ENCODE results near the gene PLCB1.

Gene PLCB1

DNA sequence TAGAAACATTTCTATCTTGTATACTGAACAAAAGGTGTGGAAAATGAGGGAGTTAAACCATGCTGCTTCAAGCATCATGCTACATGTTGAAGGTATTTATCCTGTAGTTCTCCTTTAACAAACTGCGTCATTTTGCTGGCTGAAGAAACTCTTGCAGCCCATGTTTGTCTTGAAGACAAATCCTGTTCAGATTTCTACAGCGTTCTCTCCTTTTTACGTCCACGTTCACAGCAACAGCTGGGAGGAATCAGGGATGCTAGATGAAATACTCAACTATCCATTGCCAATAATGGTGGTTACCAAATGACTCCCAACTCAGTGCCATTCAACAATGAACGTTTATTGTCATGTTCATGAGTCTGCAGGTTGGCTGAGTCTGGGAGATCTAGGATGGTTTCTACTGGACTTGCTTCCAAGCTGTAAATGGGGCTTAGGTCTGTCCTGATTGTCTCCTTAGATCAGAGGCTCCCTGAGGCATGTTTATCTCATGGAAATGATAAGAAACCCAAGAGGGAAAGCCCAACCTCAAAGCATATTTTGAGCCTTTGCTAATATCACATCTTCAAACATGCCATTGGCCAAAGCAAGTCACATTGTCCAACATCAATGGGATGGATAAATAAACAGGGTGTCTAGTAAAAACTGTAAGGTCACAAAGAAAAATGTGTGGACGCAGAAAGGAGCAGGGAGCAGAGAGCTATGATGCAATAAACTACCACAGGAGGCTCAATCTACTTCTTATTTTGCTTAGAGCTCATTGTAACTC, 2.7 kb upstream of the PLCB1 start:
- no peak for DNase-seq

DNA sequence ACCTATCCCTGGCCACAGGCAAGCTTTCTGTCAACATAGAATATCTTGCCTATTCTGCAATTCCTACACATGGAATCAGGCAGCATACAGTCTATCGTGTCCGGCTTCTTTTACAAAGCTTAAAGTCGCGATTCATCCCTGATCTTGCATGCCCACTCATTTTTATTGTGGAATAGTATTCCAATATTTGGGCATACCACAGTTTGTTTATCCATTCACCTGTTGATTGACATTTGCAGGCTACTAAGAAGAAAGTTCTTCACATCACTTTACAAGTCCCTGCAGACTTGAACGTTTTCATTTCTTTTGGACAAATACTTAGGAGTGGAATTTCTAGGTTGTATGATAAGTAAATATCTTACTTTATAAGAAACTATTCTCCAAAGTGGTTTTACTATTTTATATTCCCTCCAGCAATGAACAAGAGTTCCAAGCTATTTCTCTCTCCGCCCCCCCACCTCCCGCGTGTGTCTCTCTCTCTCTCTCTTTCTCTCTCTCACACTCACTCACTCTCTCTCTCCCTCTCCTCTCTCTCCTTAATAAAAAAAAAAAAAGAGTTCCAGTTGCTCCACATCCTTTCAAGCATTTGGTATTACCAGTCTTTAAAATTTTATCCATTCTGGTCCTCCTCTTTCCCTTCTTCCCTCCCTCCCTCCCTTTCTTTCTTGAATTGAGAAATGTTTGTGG, 1.1 kb upstream of the PLCB1 start:
- DNase-seq: no peak

DNA sequence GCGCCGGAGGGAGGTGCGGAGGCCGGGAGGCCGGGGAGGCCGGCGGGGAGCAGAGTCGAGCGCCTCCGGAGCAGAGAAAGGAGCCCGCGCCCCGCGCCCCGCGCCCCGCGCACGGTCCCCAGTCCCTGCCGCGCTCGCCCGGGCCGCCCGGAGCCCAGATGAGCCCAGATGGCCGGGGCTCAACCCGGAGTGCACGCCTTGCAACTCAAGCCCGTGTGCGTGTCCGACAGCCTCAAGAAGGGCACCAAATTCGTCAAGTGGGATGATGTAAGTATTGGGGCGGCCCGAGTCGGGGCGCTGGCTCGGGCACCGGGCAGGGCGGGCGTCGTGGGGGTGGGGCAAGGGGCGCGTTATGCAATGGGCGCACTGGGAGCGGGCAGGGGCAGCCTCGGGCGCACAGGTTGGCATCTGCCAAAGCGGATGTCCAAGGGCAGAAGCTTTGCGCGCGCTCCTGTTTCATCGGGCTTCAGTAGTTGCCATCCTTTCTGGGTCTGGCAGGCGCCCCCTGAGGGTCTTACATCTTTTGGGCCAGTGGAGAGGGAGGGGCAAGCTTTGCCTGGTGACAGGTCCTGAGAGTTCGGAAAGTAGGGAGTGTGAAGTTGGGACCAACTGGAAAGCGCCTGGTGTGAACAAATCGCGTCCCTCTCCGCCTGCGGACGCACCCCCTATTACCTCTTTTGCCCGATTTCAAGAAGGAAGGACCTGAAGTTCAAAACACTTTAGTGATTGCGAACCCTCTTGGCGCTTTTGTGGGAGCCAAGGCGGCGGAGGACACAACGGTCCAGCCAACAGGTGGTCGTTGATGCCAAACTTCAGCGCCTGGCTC, 631 bp downstream of the PLCB1 start:
- no peak for DNase-seq

- DNase-seq: no peak
Observed at GRCh38 chr20:8133310-8133768, 1.3 kb downstream of the PLCB1 start.

GRCh38 chr20:8133851-8134451, 1.9 kb downstream of the PLCB1 start:
- DNase-seq: no peak

GRCh38 chr20:8139899-8140298, 7.8 kb downstream of the PLCB1 start:
- no peak for DNase-seq

GRCh38 chr20:8143474-8143873, 11.4 kb downstream of the PLCB1 start:
- DNase-seq: no peak

- peak; percentile 67 for DNase-seq
Observed at GRCh38 chr20:8144282-8145245, 12.5 kb downstream of the PLCB1 start.

DNA sequence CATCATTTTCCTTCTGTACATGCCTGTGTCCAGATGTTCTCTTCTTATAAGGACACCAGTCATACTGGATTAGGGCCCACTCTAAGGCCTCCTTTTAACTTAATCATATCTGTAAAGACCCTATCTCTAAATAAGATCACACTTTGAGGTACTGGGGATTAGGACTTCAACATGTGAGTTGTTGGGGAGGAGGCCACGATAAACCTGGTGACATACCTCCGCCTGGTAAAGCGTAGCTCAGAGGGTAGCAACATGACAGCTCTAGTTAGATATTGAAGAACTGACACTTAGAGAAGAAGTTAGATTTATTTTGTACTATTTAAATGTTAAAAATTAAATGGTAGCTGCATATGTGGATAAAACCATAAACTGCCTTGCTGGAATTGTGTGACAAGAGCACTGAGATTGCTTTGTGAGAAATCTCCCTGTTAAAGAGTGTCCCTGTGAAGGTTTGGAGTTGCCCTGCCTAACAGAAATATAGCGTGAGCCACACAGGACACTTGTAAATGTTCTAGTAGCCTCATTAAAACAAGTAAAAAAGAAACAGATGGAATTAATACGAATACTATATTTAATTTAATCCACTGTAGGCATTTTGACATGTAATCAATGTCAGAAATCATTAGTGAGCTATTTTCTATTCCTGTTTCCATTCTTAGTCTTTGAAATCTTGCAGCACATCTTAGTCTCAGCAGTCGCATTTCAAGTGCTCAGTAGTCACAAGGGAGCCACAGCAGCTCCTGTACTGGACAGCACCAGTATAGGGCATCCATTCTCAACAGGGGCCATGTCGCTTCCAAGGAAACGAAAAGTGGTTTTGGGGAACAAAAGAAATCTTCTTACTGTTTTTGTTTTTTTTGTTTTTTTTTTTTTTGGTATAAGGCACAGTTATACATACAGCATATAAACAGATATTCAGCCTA, 13.4 kb downstream of the PLCB1 start:
- no peak for DNase-seq

DNA sequence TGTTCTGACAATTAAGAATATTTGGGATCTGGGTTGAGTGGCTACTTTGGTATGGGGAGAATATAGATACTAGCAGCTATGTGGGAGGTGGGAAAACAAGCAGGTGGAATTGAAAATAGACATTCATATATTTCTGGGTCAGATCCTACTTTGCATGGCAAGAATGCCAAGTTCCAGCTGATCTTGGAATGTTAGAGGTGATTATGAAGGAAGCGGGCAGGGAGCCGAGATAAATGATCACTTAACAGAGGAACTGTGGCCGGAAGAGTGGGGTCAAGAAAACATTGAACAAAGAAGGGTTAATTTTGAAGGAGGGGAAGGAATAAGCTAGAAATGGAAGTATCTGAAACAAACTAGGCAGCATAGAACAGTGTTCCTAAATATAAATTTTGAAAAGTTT, 15.4 kb downstream of the PLCB1 start:
- no peak for DNase-seq

GRCh38 chr20:8148501-8148900, 16.4 kb downstream of the PLCB1 start:
- no peak for DNase-seq

DNA sequence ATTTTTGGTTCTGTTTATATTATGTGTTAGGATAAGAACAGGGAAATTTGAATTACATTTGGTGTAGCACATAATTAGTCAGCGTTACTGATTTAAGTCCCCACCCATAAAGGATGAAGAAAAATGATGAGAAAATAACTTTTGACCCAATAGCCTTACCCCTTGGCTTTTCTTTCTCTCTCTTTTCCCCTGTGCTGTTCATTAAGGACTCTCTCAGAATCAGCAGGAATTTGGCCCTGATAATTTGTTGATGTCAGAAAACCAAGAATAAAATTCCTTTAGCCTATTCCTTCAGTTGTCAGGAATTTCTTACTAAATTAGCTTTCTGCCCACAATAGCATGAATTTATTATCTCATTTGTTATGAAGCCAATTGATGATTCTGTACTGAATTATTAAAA, 18.5 kb downstream of the PLCB1 start:
- no peak for DNase-seq

GRCh38 chr20:8151372-8151771, 19.3 kb downstream of the PLCB1 start:
- DNase-seq: peak; percentile 10

- no peak for DNase-seq
Observed at GRCh38 chr20:8152183-8152582, 20.1 kb downstream of the PLCB1 start.

DNA sequence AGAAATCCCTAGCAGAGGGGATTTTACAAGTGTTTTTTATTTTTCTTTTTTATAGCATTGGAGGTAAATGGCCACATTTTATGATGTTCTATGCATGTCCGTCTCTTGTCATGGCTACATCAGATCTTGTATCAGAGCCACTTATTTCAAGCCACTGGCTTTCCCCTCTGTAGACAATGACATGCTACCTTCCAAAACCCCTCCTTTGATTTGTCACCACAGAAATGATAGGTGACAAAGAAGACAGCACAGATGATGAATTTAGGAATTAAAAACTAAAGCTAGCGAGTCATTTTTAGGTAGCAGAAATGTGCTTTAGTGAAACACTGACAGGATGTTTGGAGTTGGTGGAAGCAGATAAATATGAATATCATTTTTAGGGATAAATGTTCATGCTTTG, 20.8 kb downstream of the PLCB1 start:
- no peak for DNase-seq

DNA sequence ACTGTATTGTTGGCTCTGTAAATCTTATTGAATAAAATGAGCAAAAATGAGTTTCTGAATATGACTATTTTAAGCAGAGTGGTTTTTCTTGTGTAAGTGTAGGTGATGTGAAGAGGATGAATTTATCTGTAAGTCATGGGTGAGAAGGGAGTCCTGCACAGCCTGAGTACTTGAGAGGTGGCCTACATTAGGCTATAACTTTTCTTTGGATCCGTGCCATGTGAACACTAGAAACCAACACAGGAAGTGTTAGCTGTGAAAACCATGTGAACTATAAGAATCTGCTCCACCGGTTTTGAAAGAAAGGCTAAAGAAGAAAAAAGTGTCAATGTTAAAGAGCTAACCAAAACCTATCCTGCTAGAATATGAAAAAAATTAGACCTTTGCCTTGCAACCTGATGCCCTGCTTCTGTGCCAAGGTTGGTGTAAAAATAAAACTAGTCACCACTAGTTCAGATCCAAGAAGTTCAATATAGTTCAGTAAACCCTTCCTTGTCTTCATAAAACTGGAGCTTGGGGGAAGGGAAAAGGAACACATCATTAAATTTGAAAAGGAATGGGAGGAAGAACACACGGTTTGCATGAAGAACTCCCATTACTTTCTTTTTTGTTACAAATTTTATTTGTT, 21.3 kb downstream of the PLCB1 start:
- peak; percentile 31 for DNase-seq

DNA sequence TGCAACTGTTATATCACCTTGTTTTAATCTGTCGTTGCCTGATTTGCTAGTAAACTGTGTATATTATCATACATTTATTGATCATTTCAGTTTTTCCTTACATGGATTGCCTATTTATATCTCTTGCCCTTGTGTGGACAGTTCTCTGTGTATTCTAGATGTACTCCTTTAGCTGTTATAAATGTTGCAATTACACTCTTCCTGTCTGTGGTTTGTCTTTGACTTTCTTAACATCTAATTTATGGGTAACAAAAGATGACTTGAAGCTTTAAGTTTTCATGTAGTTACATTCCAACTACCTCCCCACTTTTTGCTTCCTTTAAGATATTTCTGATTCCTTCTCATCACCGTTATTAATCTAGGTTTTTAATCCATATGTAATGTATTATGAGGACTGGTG, 22.6 kb downstream of the PLCB1 start:
- peak; percentile 76 for DNase-seq

DNA sequence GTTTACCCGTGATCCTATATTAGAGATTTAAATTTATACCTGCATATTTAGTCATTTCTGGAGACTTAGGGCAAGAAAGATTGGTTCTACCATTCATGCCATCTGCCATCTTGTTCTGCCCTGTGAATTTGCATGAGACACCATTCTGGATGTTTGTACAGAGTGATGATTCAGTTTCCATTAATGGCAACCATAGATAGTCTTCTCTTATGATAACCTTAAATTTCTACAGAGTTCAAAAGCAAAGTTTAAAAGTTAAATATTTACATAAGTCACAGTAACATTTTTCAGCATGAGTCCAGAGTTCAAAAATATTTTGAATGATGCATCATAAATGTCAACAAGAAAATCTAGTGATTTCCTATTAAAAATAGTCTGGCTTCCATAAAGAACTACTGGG, 23.2 kb downstream of the PLCB1 start:
- no peak for DNase-seq

DNA sequence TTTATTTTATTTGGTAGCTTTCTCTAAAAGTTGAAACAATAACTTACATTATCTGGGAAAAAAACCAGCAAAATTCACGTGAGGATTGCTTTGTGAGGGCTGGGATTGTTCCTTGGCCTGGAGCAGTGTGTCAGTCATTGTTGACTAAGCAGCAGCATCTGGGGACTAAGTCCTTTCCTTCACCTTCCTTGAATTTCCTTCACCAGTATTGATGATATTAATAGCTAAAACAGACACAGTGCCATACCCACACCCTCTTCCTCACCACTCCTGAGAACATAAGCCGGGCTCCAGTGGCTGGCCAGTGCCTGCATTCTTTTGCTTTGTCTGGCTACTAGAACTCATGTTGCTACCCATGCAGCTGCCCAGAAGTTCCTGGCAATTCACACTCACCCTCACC, 23.7 kb downstream of the PLCB1 start:
- no peak for DNase-seq

Data from MV-4-11 (cell line).